ENCODE results near the gene ING3.

- TF ChIP-seq SMC3 (conservative IDR thresholded peaks at IDR 0.05; ENCODE audit: insufficient read depth, low read depth, low read length) (no peak), CBFA2T2 (conservative IDR thresholded peaks at IDR 0.05) (no peak), ZBTB49 (CRISPR knock-in tag; IDR thresholded peaks at IDR 0.05; ENCODE audit: borderline replicate concordance) (no peak), E2F1 (CRISPR knock-in tag; IDR thresholded peaks at IDR 0.05) (no peak), CGGBP1 (CRISPR knock-in tag; IDR thresholded peaks at IDR 0.05) (no peak), ZBTB11 (CRISPR knock-in tag; IDR thresholded peaks at IDR 0.05) (no peak), POLR2H (tag; IDR thresholded peaks at IDR 0.05; ENCODE audit: low read depth) (no peak), DPF2 (IDR thresholded peaks at IDR 0.05) (no peak)
Observed at GRCh38 chr7:120964088-120964487, 13.5 kb downstream of the ING3 start.
